ENCODE measurements around the gene MTREX. TPM values are rescaled to one million over a fixed set of nuclear protein-coding genes. Genes with fewer than 3 reads are reported as not detected.

MTREX gene
- polyA plus RNA-seq, 3 donors = 10.2 to 14.4 (median 12.2) TPM

DNA sequence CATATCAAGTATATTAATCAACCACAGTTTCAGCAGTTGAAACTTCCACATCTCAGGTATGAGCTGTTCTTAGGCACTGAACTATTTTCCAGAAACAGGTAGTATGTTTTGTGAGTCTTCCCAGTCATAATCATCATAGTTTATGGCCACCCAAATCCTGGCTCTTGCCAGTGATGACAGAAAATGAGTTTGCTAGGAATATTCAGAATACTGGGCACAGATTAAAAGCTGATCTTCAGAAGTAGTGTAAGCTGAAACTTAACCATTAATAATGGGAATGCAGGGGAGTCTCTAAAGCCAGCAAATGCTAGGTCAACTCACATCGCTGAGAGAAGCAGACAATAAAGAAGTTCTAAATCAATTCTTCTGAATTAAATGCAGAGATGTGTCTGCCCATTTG lies 162.5 kb downstream of the MTREX start:
- H3K27me3 Mint-ChIP-seq (ENCODE audit: low read depth in 3 of 3) = peaks cover 0 to 4% (median 2%) of the 10 kb centered on the region in 3 donors
- no peak overlapping the region for H3K27ac ChIP-seq (ENCODE audit: low read depth in 1 of 2, low read length in 2 of 2)
- H3K4me1 Mint-ChIP-seq = no peaks in the 10 kb centered on the region
- no peaks in the 10 kb centered on the region for H3K36me3 ChIP-seq (replicated peaks in 1 of 2; ENCODE audit: control insufficient read depth in 1 of 2, insufficient read depth in 2 of 2, low read length in 2 of 2)
- TF ChIP-seq, protein P1, sequence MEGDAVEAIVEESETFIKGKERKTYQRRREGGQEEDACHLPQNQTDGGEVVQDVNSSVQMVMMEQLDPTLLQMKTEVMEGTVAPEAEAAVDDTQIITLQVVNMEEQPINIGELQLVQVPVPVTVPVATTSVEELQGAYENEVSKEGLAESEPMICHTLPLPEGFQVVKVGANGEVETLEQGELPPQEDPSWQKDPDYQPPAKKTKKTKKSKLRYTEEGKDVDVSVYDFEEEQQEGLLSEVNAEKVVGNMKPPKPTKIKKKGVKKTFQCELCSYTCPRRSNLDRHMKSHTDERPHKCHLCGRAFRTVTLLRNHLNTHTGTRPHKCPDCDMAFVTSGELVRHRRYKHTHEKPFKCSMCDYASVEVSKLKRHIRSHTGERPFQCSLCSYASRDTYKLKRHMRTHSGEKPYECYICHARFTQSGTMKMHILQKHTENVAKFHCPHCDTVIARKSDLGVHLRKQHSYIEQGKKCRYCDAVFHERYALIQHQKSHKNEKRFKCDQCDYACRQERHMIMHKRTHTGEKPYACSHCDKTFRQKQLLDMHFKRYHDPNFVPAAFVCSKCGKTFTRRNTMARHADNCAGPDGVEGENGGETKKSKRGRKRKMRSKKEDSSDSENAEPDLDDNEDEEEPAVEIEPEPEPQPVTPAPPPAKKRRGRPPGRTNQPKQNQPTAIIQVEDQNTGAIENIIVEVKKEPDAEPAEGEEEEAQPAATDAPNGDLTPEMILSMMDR (IDR thresholded peaks at IDR 0.05) = no peak
- H3K4me1 ChIP-seq (ENCODE audit: control insufficient read depth in 1 of 2, insufficient read depth in 2 of 2, low read length in 2 of 2) = no peaks in the 10 kb centered on the region
- intact Hi-C loops (cut with micrococcal nuclease) = no loop called here
- H3K4me3 ChIP-seq (replicated peaks in 1 of 3; ENCODE audit: low read depth in 2 of 3, low read length in 3 of 3) = no peak overlapping the region
- H2AFZ ChIP-seq (ENCODE audit: insufficient read depth, low read depth, low read length, poor library complexity, severe bottlenecking) = no peak overlapping the region
- H4K20me1 ChIP-seq (ENCODE audit: insufficient read depth, low read length) = no peaks in the 10 kb centered on the region
- H3K4me2 ChIP-seq (replicated peaks; ENCODE audit: extremely low read depth, low read length, poor library complexity, severe bottlenecking) = no peak overlapping the region
- DNase-seq = no peak
- no peaks in the 10 kb centered on the region for H3K36me3 Mint-ChIP-seq
- H3K27me3 ChIP-seq (ENCODE audit: control insufficient read depth in 2 of 2, insufficient read depth in 2 of 2, low read length in 2 of 2) = no peaks in the 10 kb centered on the region
- no peaks in the 10 kb centered on the region for H3K9me3 Mint-ChIP-seq
- H3K9me3 ChIP-seq (replicated peaks in 1 of 2; ENCODE audit: control insufficient read depth in 1 of 2, insufficient read depth in 1 of 2, low read length in 2 of 2) = no peaks in the 10 kb centered on the region
- H3K9ac ChIP-seq (ENCODE audit: insufficient read depth, low read length, poor library complexity, severe bottlenecking) = no peak overlapping the region
- H3K4me3 Mint-ChIP-seq = no peak overlapping the region
- no peaks in the 10 kb centered on the region for H3K79me2 ChIP-seq (ENCODE audit: insufficient read depth, low read length)
- no CpG with 5 or more reads among the region's 1 CpG for WGBS (ENCODE audit: insufficient coverage)
- H3K27ac Mint-ChIP-seq = no peak overlapping the region

DNA sequence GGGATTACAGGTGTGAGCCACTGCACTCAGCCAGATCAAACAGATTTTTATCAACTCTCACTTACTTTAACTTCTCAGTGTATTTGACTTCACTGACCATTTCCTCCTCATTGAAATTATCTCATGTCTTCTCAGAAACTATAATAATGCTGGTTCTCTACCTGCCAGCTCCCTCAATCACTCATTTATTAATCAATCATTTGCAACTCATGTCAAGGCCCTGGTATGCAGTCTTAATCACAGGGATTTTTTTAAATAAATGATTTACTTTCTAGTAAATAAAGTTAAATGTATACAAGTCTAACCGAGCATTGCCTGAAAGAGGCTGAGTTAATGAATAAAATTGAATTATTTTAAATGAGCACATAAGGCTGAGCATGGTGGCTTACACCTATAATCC lies 163.7 kb downstream of the MTREX start:
- H3K4me1 ChIP-seq (ENCODE audit: control insufficient read depth in 1 of 2, insufficient read depth in 2 of 2, low read length in 2 of 2) = no peaks in the 10 kb centered on the region
- Mint-ChIP-seq H3K27ac (peak overlapping the region in 1 of 7 donors; percentile 22), H3K4me3 (no peak overlapping the region), H3K9me3 (no peaks in the 10 kb centered on the region), H3K27me3 (ENCODE audit: low read depth in 3 of 3) (peaks cover 0 to 5% (median 4%) of the 10 kb centered on the region in 3 donors), H3K4me1 (no peaks in the 10 kb centered on the region), H3K36me3 (no peaks in the 10 kb centered on the region)
- intact Hi-C loops (cut with micrococcal nuclease) = no loop called here
- H4K20me1 ChIP-seq (ENCODE audit: insufficient read depth, low read length) = no peaks in the 10 kb centered on the region
- H3K27ac ChIP-seq (ENCODE audit: low read depth in 1 of 2, low read length in 2 of 2) = no peak overlapping the region
- H3K4me2 ChIP-seq (replicated peaks; ENCODE audit: extremely low read depth, low read length, poor library complexity, severe bottlenecking) = no peak overlapping the region
- H3K36me3 ChIP-seq (replicated peaks in 1 of 2; ENCODE audit: control insufficient read depth in 1 of 2, insufficient read depth in 2 of 2, low read length in 2 of 2) = no peaks in the 10 kb centered on the region
- no peak overlapping the region for H2AFZ ChIP-seq (ENCODE audit: insufficient read depth, low read depth, low read length, poor library complexity, severe bottlenecking)
- no peaks in the 10 kb centered on the region for H3K9me3 ChIP-seq (replicated peaks in 1 of 2; ENCODE audit: control insufficient read depth in 1 of 2, insufficient read depth in 1 of 2, low read length in 2 of 2)
- no CpG with 5 or more reads among the region's 1 CpG for WGBS (ENCODE audit: insufficient coverage)
- TF ChIP-seq, protein P1 (IDR thresholded peaks at IDR 0.05) = no peak
- H3K79me2 ChIP-seq (ENCODE audit: insufficient read depth, low read length) = no peaks in the 10 kb centered on the region
- no peak for DNase-seq
- no peaks in the 10 kb centered on the region for H3K27me3 ChIP-seq (ENCODE audit: control insufficient read depth in 2 of 2, insufficient read depth in 2 of 2, low read length in 2 of 2)
- H3K9ac ChIP-seq (ENCODE audit: insufficient read depth, low read length, poor library complexity, severe bottlenecking) = no peak overlapping the region
- H3K4me3 ChIP-seq (replicated peaks in 1 of 3; ENCODE audit: low read depth in 2 of 3, low read length in 3 of 3) = no peak overlapping the region
